Immature natural killer cell (primary cell): ENCODE measurements around the gene BTBD10. TPM values are rescaled to one million over a fixed set of nuclear protein-coding genes. Genes with fewer than 3 reads are reported as not detected.
A peak's percentile ranks its signal among the peaks of the same experiment; 100 is the strongest.

Source experiments
- DNase-seq, 3 donors: peaks; one replicate each; pipeline ENCODE4 v3.0.0; 2022; ENCODE audit warnings: mixed read lengths in 1 of 3
- H3K27ac Mint-ChIP-seq, 6 donors: one replicate each; pipeline ENCODE4 v1.8.0; 2020; ENCODE audit warnings: mixed read lengths in 6 of 6, mild to moderate bottlenecking in 5 of 6, inconsistent platforms in 4 of 6, moderate library complexity in 3 of 6
- H3K27me3 Mint-ChIP-seq, 3 donors: one replicate each; pipeline ENCODE4 v1.8.0; 2020 to 2021; ENCODE audit warnings: low read depth in 3 of 3, mild to moderate bottlenecking in 3 of 3, mixed read lengths in 3 of 3, moderate library complexity in 3 of 3, inconsistent platforms in 1 of 3
- H3K36me3 Mint-ChIP-seq, 3 donors: one replicate each; pipeline ENCODE4 v1.8.0; 2020; ENCODE audit warnings: mixed read lengths in 3 of 3, inconsistent platforms in 2 of 3, mild to moderate bottlenecking in 2 of 3
- H3K4me1 Mint-ChIP-seq, 2 donors: one replicate each; pipeline ENCODE4 v1.8.0; 2020; ENCODE audit warnings: inconsistent platforms in 2 of 2, mild to moderate bottlenecking in 2 of 2, mixed read lengths in 2 of 2, moderate library complexity in 1 of 2
- H3K4me3 Mint-ChIP-seq, 5 donors: one replicate each; pipeline ENCODE4 v1.8.0; 2020; ENCODE audit warnings: mild to moderate bottlenecking in 5 of 5, mixed read lengths in 5 of 5, inconsistent platforms in 3 of 5, moderate library complexity in 3 of 5
- H3K9me3 Mint-ChIP-seq, 6 donors: one replicate each; pipeline ENCODE4 v1.8.0; 2020; ENCODE audit warnings: mild to moderate bottlenecking in 6 of 6, mixed read lengths in 6 of 6, inconsistent platforms in 4 of 6, moderate library complexity in 3 of 6
- polyA plus RNA-seq, 3 donors: library from polyadenylated mRNA; unstranded; fragments of 300-500 nt; fragmentation: Illumina TruSeq; gene quantifications; one replicate each; pipeline ENCODE4 v1.2.3, GENCODE V29; 2021

Gene BTBD10
- polyA plus RNA-seq, 3 donors from 2014 or later = 10.3 to 18.9 (median 17.8) TPM

GRCh38 chr11:13338427-13339069 lies 124.5 kb downstream of the BTBD10 start:
- Mint-ChIP-seq H3K27me3 (peaks cover 7 to 8% (median 8%) of the 10 kb centered on the region in 3 donors), H3K36me3 (no peaks in the 10 kb centered on the region), H3K4me1 (peaks cover 77 to 92% of the 10 kb centered on the region in 2 donors), H3K9me3 (no peaks in the 10 kb centered on the region), H3K4me3 (peak overlapping the region; percentile 59 to 82 (median 72)), H3K27ac (peak overlapping the region; percentile 74 to 91 (median 83))
- no peak for DNase-seq

GRCh38 chr11:13338019-13338426 lies 125.0 kb downstream of the BTBD10 start:
- Mint-ChIP-seq H3K27me3 (peaks cover 7 to 8% (median 8%) of the 10 kb centered on the region in 3 donors), H3K36me3 (no peaks in the 10 kb centered on the region), H3K4me3 (peak overlapping the region; percentile 59 to 82 (median 72)), H3K9me3 (no peaks in the 10 kb centered on the region), H3K27ac (peak overlapping the region; percentile 74 to 91 (median 83)), H3K4me1 (peaks cover 78 to 92% of the 10 kb centered on the region in 2 donors)
- DNase-seq = peak; percentile 36 to 49 (median 38)

Other genes with a start within 250 kb of the BTBD10 start
- gene BMAL1, start 185.4 kb downstream of the BTBD10 start, polyA plus RNA-seq = 10 to 100 TPM; 20.2 to 29.6 (median 20.2) TPM
- not detected for gene PTH, start 32.8 kb upstream of the BTBD10 start, polyA plus RNA-seq
- 10 to 100 TPM; 12.6 to 39.6 (median 25.2) TPM for gene FAR1, start 205.4 kb upstream of the BTBD10 start, polyA plus RNA-seq